PFSK-1 (cell line): ENCODE data around the gene CUX1.

Experiments
- FOXP2 ChIP-seq: optimal IDR thresholded peaks from 2 replicates; pipeline ENCODE3; 2011; ENCODE audit warnings: borderline replicate concordance, control low read depth, inconsistent platforms; ENCODE audit not compliant: insufficient read depth; ENCODE audit errors: extremely low read length, extremely low read depth
- POLR2AphosphoS5 ChIP-seq: IDR thresholded peaks from 2 replicates; pipeline ENCODE4 v1.6.1; 2012; ENCODE audit warnings: low read depth, mild to moderate bottlenecking, control low read depth, low read length, moderate library complexity
- SIN3A ChIP-seq: IDR thresholded peaks from 2 replicates; pipeline ENCODE4 v1.6.1; 2012; ENCODE audit warnings: mild to moderate bottlenecking, low read length, moderate library complexity, borderline replicate concordance; ENCODE audit not compliant: insufficient read depth
- TAF1 ChIP-seq: IDR thresholded peaks from 2 replicates; pipeline ENCODE4 v1.6.1; 2012; ENCODE audit warnings: low read length, control low read depth, borderline replicate concordance; ENCODE audit not compliant: insufficient read depth
- TF ChIP-seq, protein P1 (sequence below), 2 experiments: IDR thresholded peaks; 2 replicates each; pipeline versions ENCODE4 v1.6.1 to v1.8.0; 2011 to 2012; ENCODE audit warnings: low read depth in 2 of 2, low read length in 2 of 2, control low read depth in 1 of 2, inconsistent platforms in 1 of 2, mild to moderate bottlenecking in 1 of 2, moderate library complexity in 1 of 2; ENCODE audit not compliant: insufficient read depth in 1 of 2

The CUX1 gene

DNA sequence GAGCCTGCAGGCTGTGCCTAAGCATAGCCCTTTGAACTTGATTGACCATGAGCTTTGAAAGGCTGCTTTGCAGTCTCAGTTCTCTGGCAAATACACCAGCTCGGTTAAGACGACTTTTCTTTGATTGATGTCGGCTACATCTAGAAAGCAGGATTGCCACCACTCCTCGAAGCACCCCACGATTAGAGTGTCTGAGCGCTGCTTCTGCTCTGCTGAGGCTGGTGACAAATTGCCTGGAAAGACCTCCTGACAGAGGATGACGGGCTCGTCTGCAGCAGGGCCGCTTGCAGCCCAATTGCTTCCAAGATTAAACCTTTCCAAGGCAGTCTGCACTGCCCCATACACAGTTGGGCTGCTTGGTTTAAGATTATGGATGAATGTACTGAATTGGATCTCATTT is 182.0 kb downstream of the CUX1 start:
- TF ChIP-seq SIN3A (no peak), POLR2AphosphoS5 (no peak)

DNA sequence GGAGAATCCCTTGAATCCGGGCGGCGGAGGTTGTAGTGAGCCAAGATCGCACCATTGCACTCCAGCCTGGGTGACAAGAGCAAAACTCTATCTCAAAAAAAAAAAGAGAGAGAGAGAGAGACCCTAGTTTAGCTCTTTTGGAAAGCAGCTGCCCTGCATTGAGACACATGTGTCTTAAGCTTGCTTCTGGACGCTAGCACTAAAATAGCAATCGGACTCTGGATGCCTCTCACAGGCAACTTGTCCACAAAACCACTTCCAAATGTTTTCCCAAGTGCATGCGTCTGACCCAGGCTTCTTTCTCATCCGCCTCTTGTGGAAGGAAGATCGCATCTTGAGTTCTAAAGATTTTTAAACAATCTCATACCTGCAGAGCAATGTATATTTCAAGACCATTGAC is 182.7 kb downstream of the CUX1 start:
- no peak for TF ChIP-seq FOXP2
- no peak for TF ChIP-seq POLR2AphosphoS5
- no peak for TF ChIP-seq TAF1
- TF ChIP-seq, protein P1, sequence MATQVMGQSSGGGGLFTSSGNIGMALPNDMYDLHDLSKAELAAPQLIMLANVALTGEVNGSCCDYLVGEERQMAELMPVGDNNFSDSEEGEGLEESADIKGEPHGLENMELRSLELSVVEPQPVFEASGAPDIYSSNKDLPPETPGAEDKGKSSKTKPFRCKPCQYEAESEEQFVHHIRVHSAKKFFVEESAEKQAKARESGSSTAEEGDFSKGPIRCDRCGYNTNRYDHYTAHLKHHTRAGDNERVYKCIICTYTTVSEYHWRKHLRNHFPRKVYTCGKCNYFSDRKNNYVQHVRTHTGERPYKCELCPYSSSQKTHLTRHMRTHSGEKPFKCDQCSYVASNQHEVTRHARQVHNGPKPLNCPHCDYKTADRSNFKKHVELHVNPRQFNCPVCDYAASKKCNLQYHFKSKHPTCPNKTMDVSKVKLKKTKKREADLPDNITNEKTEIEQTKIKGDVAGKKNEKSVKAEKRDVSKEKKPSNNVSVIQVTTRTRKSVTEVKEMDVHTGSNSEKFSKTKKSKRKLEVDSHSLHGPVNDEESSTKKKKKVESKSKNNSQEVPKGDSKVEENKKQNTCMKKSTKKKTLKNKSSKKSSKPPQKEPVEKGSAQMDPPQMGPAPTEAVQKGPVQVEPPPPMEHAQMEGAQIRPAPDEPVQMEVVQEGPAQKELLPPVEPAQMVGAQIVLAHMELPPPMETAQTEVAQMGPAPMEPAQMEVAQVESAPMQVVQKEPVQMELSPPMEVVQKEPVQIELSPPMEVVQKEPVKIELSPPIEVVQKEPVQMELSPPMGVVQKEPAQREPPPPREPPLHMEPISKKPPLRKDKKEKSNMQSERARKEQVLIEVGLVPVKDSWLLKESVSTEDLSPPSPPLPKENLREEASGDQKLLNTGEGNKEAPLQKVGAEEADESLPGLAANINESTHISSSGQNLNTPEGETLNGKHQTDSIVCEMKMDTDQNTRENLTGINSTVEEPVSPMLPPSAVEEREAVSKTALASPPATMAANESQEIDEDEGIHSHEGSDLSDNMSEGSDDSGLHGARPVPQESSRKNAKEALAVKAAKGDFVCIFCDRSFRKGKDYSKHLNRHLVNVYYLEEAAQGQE (IDR thresholded peaks at IDR 0.05; ENCODE audit: insufficient read depth in 1 of 2, low read depth in 2 of 2, low read length in 2 of 2) = no peak
- no peak for TF ChIP-seq SIN3A

DNA sequence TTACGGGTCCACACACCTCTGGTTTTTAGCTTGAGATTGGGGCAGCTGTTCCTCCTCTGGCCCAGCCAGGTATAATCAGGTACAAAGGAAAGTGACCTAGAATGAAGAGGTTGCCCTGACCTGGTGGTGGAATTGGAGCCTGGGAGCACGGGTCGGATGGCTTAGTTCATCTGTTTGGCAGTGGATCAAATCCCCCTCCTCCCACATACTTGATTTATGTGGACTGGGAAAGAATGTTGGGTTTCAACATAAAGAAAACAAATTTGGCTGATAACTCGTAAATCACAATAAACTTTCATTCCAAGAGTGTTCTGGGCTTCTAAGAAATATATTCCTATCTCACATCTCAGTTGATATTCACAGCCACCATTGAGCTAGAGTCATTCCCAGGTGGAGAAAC is 186.8 kb downstream of the CUX1 start:
- TF ChIP-seq POLR2AphosphoS5 (no peak), TAF1 (no peak), FOXP2 (no peak)
- TF ChIP-seq, protein P1 (IDR thresholded peaks at IDR 0.05; ENCODE audit: insufficient read depth in 1 of 2, low read depth in 2 of 2, low read length in 2 of 2) = no peak

DNA sequence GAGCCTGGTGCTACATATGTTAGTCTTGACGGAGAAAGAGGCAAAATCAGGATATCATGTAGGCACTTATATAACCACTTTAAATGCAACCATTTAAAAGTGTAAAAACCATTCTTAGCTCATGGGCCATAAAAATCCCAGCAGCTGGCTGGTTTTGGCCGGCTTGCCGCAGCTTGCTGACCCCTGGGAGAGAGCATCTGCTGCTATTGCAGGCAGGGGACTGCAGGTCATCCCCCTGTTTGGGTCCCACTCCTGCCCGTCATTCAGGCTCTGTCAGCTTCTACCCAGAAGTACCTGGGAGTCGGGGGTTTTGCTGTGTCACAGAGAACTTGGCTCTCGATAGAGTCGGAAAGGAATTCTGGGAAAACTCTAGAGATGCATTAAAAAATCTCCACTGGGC is 187.4 kb downstream of the CUX1 start:
- TF ChIP-seq SIN3A (no peak), POLR2AphosphoS5 (no peak), FOXP2 (no peak), TAF1 (no peak)
- TF ChIP-seq, protein P1 (IDR thresholded peaks at IDR 0.05; ENCODE audit: insufficient read depth in 1 of 2, low read depth in 2 of 2, low read length in 2 of 2) = no peak

DNA sequence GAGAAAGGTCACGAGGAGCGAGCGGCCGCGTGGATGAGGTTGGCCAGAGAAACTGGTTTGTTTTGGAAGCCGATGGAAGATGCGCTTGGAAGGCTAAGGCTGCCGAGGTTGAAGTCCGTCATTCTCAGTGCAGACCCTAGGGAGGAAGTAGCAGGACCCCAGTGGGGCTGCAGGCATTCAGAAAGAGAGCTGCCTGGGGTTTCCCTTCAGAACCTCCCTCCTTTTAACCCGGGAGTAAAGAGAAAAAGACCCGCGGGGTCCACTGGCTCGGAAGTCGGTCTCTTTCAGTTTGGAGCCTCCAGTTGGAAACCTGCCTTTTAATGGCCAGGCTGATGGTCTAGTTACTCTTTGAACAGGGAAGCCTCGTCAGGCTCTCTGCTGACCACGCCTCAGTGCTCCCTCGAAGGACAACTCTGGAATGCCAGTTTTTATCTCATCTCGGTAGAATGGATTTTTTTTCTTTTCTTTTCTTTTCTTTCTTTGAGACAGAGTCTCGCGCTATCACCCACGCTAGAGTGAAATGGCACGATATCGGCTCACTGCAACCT is 188.6 kb downstream of the CUX1 start:
- no peak for TF ChIP-seq SIN3A
- TF ChIP-seq POLR2AphosphoS5 = no peak

DNA sequence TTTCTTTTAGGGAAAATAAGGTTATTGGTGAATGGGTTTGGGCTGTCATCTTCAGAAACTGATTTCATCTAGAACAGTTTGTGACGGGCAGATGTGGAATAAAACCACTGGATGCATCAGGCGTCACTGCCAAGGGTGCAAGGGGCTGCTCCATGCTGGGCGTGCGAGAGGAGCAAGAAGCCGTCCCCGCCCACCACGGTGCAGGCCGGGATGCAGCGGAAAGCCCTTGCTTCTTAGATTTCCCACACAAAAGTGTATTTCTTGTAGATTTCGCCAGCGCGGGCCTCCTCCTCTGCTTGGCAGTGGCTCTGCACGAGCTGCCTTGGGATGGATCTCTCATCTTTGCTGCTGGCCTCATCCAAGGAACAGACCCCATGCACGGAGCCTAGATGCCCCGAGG is 189.3 kb downstream of the CUX1 start:
- TF ChIP-seq SIN3A = no peak
- TF ChIP-seq TAF1 = no peak
- TF ChIP-seq, protein P1 (IDR thresholded peaks at IDR 0.05; ENCODE audit: insufficient read depth in 1 of 2, low read depth in 2 of 2, low read length in 2 of 2) = no peak
- TF ChIP-seq FOXP2 = no peak
- no peak for TF ChIP-seq POLR2AphosphoS5
